Right lobe of liver (tissue), 6 donors: ENCODE measurements around the gene CARTPT. TPM values are rescaled to one million over a fixed set of nuclear protein-coding genes. Genes with fewer than 3 reads are reported as not detected.
A peak's percentile ranks its signal among the peaks of the same experiment; 100 is the strongest.

Source experiments
- ATAC-seq, 4 donors: fragments of 200-7000 bp; cut with Tn5 transposase; one replicate each; pipeline ENCODE4 v1.9.1; 2020; ENCODE audit warnings: mild to moderate bottlenecking in 4 of 4, moderate library complexity in 4 of 4
- DNase-seq, 3 donors: peaks; one replicate each; pipeline ENCODE4 v3.0.0-alpha.2; 2020
- H3K27ac ChIP-seq, 3 donors: fragments of 200-600 bp; one replicate each; pipeline ENCODE4 v1.8.0; 2022
- H3K27me3 ChIP-seq, 2 donors: fragments of 200-600 bp; one replicate each; pipeline ENCODE4 v1.8.0; 2022
- H3K36me3 ChIP-seq, 4 donors: fragments of 200-600 bp; sonication (generic) in 1 of 4; one replicate each; pipeline versions ENCODE4 v1.5.1 to v1.8.0; 2017 to 2022; ENCODE audit warnings: control low read depth in 1 of 4
- H3K4me1 ChIP-seq, 4 donors: fragments of 200-600 bp; sonication (generic) in 1 of 4; one replicate each; pipeline versions ENCODE4 v1.5.1 to v1.8.0; 2017 to 2022; ENCODE audit warnings: control low read depth in 1 of 4
- H3K4me3 ChIP-seq, 3 donors: fragments of 200-600 bp; one replicate each; pipeline ENCODE4 v1.8.0; 2022
- H3K9me3 ChIP-seq, 4 donors: fragments of 200-600 bp; sonication (generic) in 1 of 4; one replicate each; pipeline versions ENCODE4 v1.5.1 to v1.8.0; 2017 to 2022; ENCODE audit warnings: control low read depth in 1 of 4
- POLR2A ChIP-seq: fragments of 450-650 bp; IDR thresholded peaks from one replicate; pipeline ENCODE4 v1.6.1; 2017; ENCODE audit warnings: antibody characterized with exemption, mild to moderate bottlenecking
- WGBS: methylation state at CpG from one replicate; pipeline ENCODE4 v1.1.6; 2018; ENCODE audit warnings: low coverage, low lambda C conversion rate; ENCODE audit not compliant: insufficient coverage; ENCODE audit errors: missing lambda C conversion rate; 5-methylcytosine and 5-hydroxymethylcytosine counted together
- intact Hi-C, 2 donors: fragments of 100-400 bp; cut with DNase I; formaldehyde crosslinking; loops; one replicate each; pipeline versions ENCODE4 v1.11.2 to v1.14.1; 2022
- total RNA-seq, 6 experiments: library from RNA; depleted of rRNA in 2 of 6; stranded (reverse); fragments of >200 nt in 2 of 6; fragmentation: NEBNext Ultra II Directional in 3 of 6; extraction: Animal tissue kit (Norgen Biotek cat#: 25700) in 3 of 6; gene quantifications; one replicate each; pipeline versions ENCODE4 v1.1.0 to v1.2.4, GENCODE V29; 2016 to 2023
- TF ChIP-seq, protein P1 (sequence below), 4 donors: fragments of 200-600 bp in 3 of 4; fragments of 450-650 bp in 1 of 4; IDR thresholded peaks; one replicate each; pipeline versions ENCODE4 v1.5.1 to v1.8.0; 2016 to 2022; ENCODE audit warnings: antibody characterized with exemption in 4 of 4, mild to moderate bottlenecking in 2 of 4
- donor health status: DM: no; HTN: yes; CAD: no.
- donor health status: DM: no; HTN: no; CAD: no.
- donor health status: DM: no; HTN: no; CAD: no.
- donor health status: DM: no; HTN: yes; CAD: no.
- donor health status: DM: no; HTN: yes; CAD: no.

Gene CARTPT
- total RNA-seq, 6 experiments from 2014 or later, result not detected

DNA sequence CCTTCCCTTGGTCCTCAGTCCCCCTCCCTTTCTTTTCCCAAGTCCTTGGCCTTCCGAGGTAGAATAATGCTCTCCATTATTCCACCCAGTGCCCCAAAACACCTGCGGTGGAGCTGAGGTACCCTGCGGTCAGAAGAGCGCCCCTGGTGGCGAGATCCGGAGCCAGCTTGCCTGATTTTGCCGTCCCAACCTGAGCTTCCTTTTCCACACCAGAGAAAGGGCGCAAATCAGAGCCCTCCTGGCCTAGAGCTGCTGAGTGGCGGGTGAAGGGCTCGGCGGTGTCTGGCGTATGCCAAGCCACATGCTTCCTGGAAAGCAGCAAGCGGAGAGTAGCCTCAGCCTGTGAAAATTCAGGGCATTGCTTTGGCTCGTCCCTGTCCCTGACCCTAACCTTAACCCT lies 21.1 kb upstream of the CARTPT start:
- ATAC-seq (no peak), DNase-seq (no peak)
- Histone ChIP-seq H3K27ac (no peak overlapping the region), H3K9me3 (no peaks in the 10 kb centered on the region), H3K4me3 (no peak overlapping the region), H3K27me3 (no peaks in the 10 kb centered on the region), H3K36me3 (no peaks in the 10 kb centered on the region), H3K4me1 (no peaks in the 10 kb centered on the region)
- TF ChIP-seq, protein P1, sequence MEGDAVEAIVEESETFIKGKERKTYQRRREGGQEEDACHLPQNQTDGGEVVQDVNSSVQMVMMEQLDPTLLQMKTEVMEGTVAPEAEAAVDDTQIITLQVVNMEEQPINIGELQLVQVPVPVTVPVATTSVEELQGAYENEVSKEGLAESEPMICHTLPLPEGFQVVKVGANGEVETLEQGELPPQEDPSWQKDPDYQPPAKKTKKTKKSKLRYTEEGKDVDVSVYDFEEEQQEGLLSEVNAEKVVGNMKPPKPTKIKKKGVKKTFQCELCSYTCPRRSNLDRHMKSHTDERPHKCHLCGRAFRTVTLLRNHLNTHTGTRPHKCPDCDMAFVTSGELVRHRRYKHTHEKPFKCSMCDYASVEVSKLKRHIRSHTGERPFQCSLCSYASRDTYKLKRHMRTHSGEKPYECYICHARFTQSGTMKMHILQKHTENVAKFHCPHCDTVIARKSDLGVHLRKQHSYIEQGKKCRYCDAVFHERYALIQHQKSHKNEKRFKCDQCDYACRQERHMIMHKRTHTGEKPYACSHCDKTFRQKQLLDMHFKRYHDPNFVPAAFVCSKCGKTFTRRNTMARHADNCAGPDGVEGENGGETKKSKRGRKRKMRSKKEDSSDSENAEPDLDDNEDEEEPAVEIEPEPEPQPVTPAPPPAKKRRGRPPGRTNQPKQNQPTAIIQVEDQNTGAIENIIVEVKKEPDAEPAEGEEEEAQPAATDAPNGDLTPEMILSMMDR (IDR thresholded peaks at IDR 0.05), result peak in 3 of 4 donors; percentile 13 to 17 (median 17)
- TF ChIP-seq POLR2A, result no peak
- intact Hi-C loops, result no loop called here
- 33% methylated on average over 9 of the region's 14 CpGs for WGBS

DNA sequence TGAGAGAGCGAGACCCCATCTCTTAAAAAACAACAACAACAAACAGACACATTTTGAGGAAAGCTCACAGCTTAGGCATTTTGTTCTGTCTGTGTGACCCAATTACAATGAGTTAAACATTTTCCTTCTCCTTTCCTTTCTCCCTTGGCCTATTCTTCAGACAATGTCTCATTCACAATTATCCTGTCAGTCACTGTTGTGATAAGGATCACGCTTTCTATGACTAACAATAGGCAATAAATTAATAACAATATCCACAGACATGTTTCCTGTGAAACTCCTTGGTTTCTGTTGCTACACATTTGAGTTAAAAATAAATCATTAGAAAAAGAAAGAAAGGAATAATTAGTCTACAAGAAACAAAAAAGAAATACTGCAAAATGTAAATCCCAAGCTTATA lies 19.8 kb upstream of the CARTPT start:
- no peaks in the 10 kb centered on the region for H3K9me3 ChIP-seq
- TF ChIP-seq, protein P1 (IDR thresholded peaks at IDR 0.05), result no peak
- no peak for TF ChIP-seq POLR2A
- H3K36me3 ChIP-seq, result no peaks in the 10 kb centered on the region
- H3K4me3 ChIP-seq, result no peak overlapping the region
- 60% methylated on average over 2 of the region's 2 CpGs for WGBS
- ATAC-seq (no peak), DNase-seq (no peak)
- intact Hi-C loops, result no loop called here
- H3K27ac ChIP-seq, result no peak overlapping the region
- no peaks in the 10 kb centered on the region for H3K27me3 ChIP-seq
- H3K4me1 ChIP-seq, result no peaks in the 10 kb centered on the region

DNA sequence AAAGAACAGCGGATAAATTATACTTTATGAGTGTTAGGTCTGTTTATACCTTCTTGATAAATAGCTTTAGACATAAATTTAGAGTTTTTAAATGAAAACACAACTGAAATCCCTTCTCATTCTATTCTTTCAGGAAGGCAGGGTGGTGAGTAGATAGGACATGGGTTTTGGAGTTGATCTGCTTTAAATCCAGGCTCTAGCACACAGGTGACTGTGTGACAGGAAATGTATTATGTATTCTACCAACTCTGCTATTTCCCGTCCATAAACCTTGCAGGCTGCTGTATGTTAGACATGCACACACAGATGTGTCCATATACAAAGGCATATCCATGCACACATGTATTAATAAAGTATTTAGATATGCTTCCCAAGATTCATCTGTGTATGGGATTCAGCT lies 19.3 kb upstream of the CARTPT start:
- Histone ChIP-seq H3K27me3 (no peaks in the 10 kb centered on the region), H3K36me3 (no peaks in the 10 kb centered on the region), H3K4me1 (no peaks in the 10 kb centered on the region), H3K9me3 (no peaks in the 10 kb centered on the region), H3K4me3 (no peak overlapping the region), H3K27ac (no peak overlapping the region)
- 53% methylated on average over 2 of the region's 2 CpGs for WGBS
- ATAC-seq (no peak), DNase-seq (no peak)
- no peak for TF ChIP-seq POLR2A
- TF ChIP-seq, protein P1 (IDR thresholded peaks at IDR 0.05), result no peak
- intact Hi-C loops, result no loop called here

DNA sequence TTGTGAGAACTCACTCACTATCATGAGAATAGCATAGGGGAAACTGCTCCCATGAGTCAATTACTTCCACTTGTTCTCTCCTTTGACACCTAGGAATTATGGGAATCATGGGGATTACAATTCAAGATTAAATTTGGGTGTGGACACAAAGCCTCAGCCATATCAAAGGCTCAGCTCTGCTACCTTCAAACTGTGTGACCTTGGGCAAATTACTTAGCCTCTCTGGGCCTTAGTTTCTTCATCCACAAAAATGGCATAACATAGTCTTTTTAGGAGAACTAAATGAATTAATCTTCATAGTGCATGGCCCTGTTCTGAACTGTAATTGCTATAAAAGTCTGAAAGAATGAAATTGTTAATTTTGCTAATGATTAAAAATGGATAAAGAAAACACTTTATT lies 18.3 kb upstream of the CARTPT start:
- ATAC-seq (no peak), DNase-seq (no peak)
- Histone ChIP-seq H3K4me1 (no peaks in the 10 kb centered on the region), H3K36me3 (no peaks in the 10 kb centered on the region), H3K27ac (no peak overlapping the region), H3K27me3 (no peaks in the 10 kb centered on the region), H3K4me3 (no peak overlapping the region), H3K9me3 (no peaks in the 10 kb centered on the region)
- TF ChIP-seq, protein P1 (IDR thresholded peaks at IDR 0.05), result no peak
- no peak for TF ChIP-seq POLR2A
- intact Hi-C loops, result no loop called here

DNA sequence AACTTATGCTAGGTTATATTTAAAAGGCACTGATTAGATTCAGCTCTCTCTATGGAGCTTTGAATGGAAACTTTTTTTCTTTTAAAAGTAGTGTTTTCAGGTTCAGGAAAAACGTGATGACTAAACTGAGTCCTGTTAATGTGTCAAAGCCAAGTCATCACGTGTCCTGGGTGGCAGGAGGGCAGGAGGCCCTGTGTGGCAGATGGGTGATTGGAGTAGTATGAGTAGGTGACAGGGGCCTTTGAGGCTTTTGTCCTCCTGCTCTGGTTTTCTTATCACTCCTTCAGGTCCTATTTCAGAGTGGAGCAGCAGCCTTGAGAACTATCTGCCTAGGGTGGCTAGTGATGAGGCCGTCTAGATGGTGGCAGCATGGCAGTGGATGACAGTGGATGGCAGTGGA lies 17.7 kb upstream of the CARTPT start:
- no peak for DNase-seq
- Histone ChIP-seq H3K4me1 (no peaks in the 10 kb centered on the region), H3K27ac (no peak overlapping the region), H3K4me3 (no peak overlapping the region), H3K27me3 (no peaks in the 10 kb centered on the region), H3K9me3 (no peaks in the 10 kb centered on the region), H3K36me3 (no peaks in the 10 kb centered on the region)
- TF ChIP-seq POLR2A, result no peak
- TF ChIP-seq, protein P1 (IDR thresholded peaks at IDR 0.05), result no peak
- WGBS, result 59% methylated on average over 3 of the region's 3 CpGs
- ATAC-seq, result no peak
- intact Hi-C loops, result no loop called here
